HCT116 (cell line): Measurements from ENCODE around the gene WDR33. TPM values are rescaled to one million over a fixed set of nuclear protein-coding genes. Genes with fewer than 3 reads are reported as not detected.

Source experiments
- ATAC-seq: fragments of 200-7000 bp; cut with Tn5 transposase; 2 replicates; pipeline ENCODE4 v1.9.1; 2020; ENCODE audit warnings: mild to moderate bottlenecking, moderate library complexity
- BruUV-seq: library from RNA; stranded (reverse); fragments of 400-500 nt; replicated peaks from 2 replicates; lab custom pipeline; 2021; lab: Mats Ljungman, UMichigan
- CTCF ChIA-PET: fragments of 300-600 bp; sonication (Branson Sonifier 250); formaldehyde crosslinking; loops from one replicate; lab custom pipeline; 2021; ENCODE audit warnings: antibody characterized with exemption; lab: Charles Lee
- POLR2A ChIA-PET: fragments of 300-600, 350-600 bp; sonication (Branson Sonifier 250); formaldehyde crosslinking; loops from one replicate; lab custom pipeline; 2021; ENCODE audit warnings: antibody characterized with exemption; lab: Charles Lee
- RAD21 ChIA-PET, 2 experiments: fragments of 300-600 bp; sonication (Branson Sonifier 250); formaldehyde crosslinking; loops; one replicate each; lab custom pipeline; 2023; ENCODE audit warnings: low total read pairs in 2 of 2; ENCODE audit not compliant: uncharacterized antibody in 2 of 2, unreplicated experiment in 2 of 2, low non-redundant PET in 1 of 2; lab: Charles Lee
- DNase-seq: peaks from one replicate; pipeline ENCODE4 v3.0.0-alpha.2; 2010; ENCODE audit warnings: low read depth, low spot score
- H2AFZ ChIP-seq: fragments of 200-600 bp; shearing (Covaris generic), sonication (generic); 2 replicates; pipeline ENCODE4 v1.6.1; 2017; ENCODE audit warnings: low read depth, mixed run types, mixed read lengths, antibody characterized with exemption, low read length; ENCODE audit not compliant: poor library complexity, severe bottlenecking
- H3K27ac ChIP-seq: 2 replicates; pipeline ENCODE4 v1.5.1; 2012; ENCODE audit warnings: low read depth, low read length
- H3K27me3 ChIP-seq: fragments of 200-600 bp; sonication (generic); 2 replicates; pipeline ENCODE4 v1.6.1; 2016; ENCODE audit warnings: mixed run types, low read length, mixed read lengths; ENCODE audit not compliant: insufficient read depth
- H3K36me3 ChIP-seq, 2 experiments: fragments of 200-500 bp in 1 of 2; fragments of 200-600 bp in 1 of 2; sonication (Bioruptor generic) in 1 of 2; sonication (generic) in 1 of 2; 2 replicates each; pipeline versions ENCODE4 v1.5.1 to v1.6.1; 2014 to 2016; ENCODE audit warnings: low read length in 2 of 2, inconsistent platforms in 1 of 2, mixed read lengths in 1 of 2, mixed run types in 1 of 2; ENCODE audit not compliant: insufficient read depth in 2 of 2, control insufficient read depth in 1 of 2
- H3K4me1 ChIP-seq, 2 experiments: fragments of 200-600 bp in 1 of 2; sonication (generic) in 1 of 2; 2 replicates each; pipeline versions ENCODE4 v1.5.1 to v1.6.1; 2012 to 2017; ENCODE audit warnings: low read length in 2 of 2, inconsistent platforms in 1 of 2, mild to moderate bottlenecking in 1 of 2, mixed read lengths in 1 of 2, mixed run types in 1 of 2, moderate library complexity in 1 of 2; ENCODE audit not compliant: insufficient read depth in 2 of 2, control insufficient read depth in 1 of 2
- H3K4me2 ChIP-seq: fragments of 200-600 bp; sonication (generic); 2 replicates; pipeline ENCODE4 v1.6.1; 2017; ENCODE audit warnings: mixed run types, low read length, mixed read lengths
- H3K4me3 ChIP-seq, 2 experiments: fragments of 200-600 bp in 1 of 2; sonication (generic) in 1 of 2; replicated peaks in 1 of 2; 2 replicates each; pipeline ENCODE4 v1.5.1; 2011 to 2016; ENCODE audit warnings: low read length in 2 of 2, control low read depth in 1 of 2, low read depth in 1 of 2, mild to moderate bottlenecking in 1 of 2, mixed read lengths in 1 of 2, mixed run types in 1 of 2
- H3K79me2 ChIP-seq: fragments of 200-600 bp; sonication (generic); 2 replicates; pipeline ENCODE4 v1.6.1; 2017; ENCODE audit warnings: mild to moderate bottlenecking, mixed run types, low read length, moderate library complexity, mixed read lengths; ENCODE audit not compliant: insufficient read depth
- H3K9ac ChIP-seq: fragments of 200-600 bp; sonication (generic); 2 replicates; pipeline ENCODE4 v1.6.1; 2016; ENCODE audit warnings: low read length, mixed read lengths
- H3K9me2 ChIP-seq: fragments of 200-600 bp; sonication (generic), shearing (Covaris generic); 2 replicates; pipeline ENCODE4 v1.6.1; 2017; ENCODE audit warnings: mixed run types, mild to moderate bottlenecking, moderate library complexity; ENCODE audit not compliant: insufficient read depth
- H3K9me3 ChIP-seq, 2 experiments: fragments of 200-500 bp in 1 of 2; fragments of 200-600 bp in 1 of 2; sonication (Bioruptor generic) in 1 of 2; sonication (generic) in 1 of 2; 2 replicates each; pipeline ENCODE4 v1.6.1; 2014 to 2017; ENCODE audit warnings: low read length in 2 of 2, mixed read lengths in 2 of 2, inconsistent platforms in 1 of 2, low read depth in 1 of 2, mild to moderate bottlenecking in 1 of 2, mixed run types in 1 of 2, moderate library complexity in 1 of 2; ENCODE audit not compliant: control insufficient read depth in 1 of 2, insufficient read depth in 1 of 2
- H4K20me1 ChIP-seq: fragments of 200-600 bp; sonication (generic), shearing (Covaris generic); 2 replicates; pipeline ENCODE4 v1.6.1; 2017; ENCODE audit warnings: mixed run types, mild to moderate bottlenecking, moderate library complexity; ENCODE audit not compliant: insufficient read depth
- CBX3 ChIP-seq: IDR thresholded peaks from 2 replicates; pipeline ENCODE4 v1.6.1; 2012; ENCODE audit warnings: low read depth
- ELF1 ChIP-seq: IDR thresholded peaks from 2 replicates; pipeline ENCODE4 v1.6.1; 2012; ENCODE audit warnings: low read depth, borderline replicate concordance
- EZH2 ChIP-seq: fragments of 200-600 bp; sonication (generic); IDR thresholded peaks from 2 replicates; pipeline ENCODE4 v1.6.1; 2017; ENCODE audit warnings: antibody characterized with exemption, mixed run types
- EZH2phosphoT487 ChIP-seq: fragments of 200-600 bp; IDR thresholded peaks from 2 replicates; pipeline ENCODE4 v1.6.1; 2018; ENCODE audit warnings: antibody characterized with exemption, borderline replicate concordance
- JUND ChIP-seq: IDR thresholded peaks from 2 replicates; pipeline ENCODE4 v1.6.1; 2012
- POLR2AphosphoS5 ChIP-seq: IDR thresholded peaks from 2 replicates; pipeline ENCODE4 v1.6.1; 2011; ENCODE audit warnings: mild to moderate bottlenecking, low read depth, low read length, moderate library complexity
- SIN3A ChIP-seq: IDR thresholded peaks from 2 replicates; pipeline ENCODE4 v1.6.1; 2012; ENCODE audit warnings: low read depth
- SRF ChIP-seq: IDR thresholded peaks from 2 replicates; pipeline ENCODE4 v1.6.1; 2012; ENCODE audit warnings: low read depth
- TCF7L2 ChIP-seq: IDR thresholded peaks from 2 replicates; pipeline ENCODE4 v1.7.0; 2011; ENCODE audit warnings: borderline replicate concordance, inconsistent platforms; ENCODE audit not compliant: insufficient read depth, insufficient read length; ENCODE audit errors: extremely low read depth
- ZBTB33 ChIP-seq: IDR thresholded peaks from 2 replicates; pipeline ENCODE4 v1.6.1; 2011; ENCODE audit warnings: mild to moderate bottlenecking, low read length, moderate library complexity; ENCODE audit not compliant: insufficient replicate concordance; ENCODE audit errors: extremely low read depth
- ZFX ChIP-seq: fragments of 450-650 bp; IDR thresholded peaks from 2 replicates; pipeline ENCODE4 v1.6.1; 2017
- intact Hi-C: fragments of 100-400 bp; cut with micrococcal nuclease; formaldehyde crosslinking; loops from 2 replicates; pipeline ENCODE4 v1.10.0; 2022
- total RNA-seq: library from RNA; stranded (reverse); gene quantifications from one replicate; pipeline ENCODE4 v1.2.1, GENCODE V29; 2021; ENCODE audit not compliant: unreplicated experiment
- TF ChIP-seq, protein P1 (sequence below): IDR thresholded peaks from 2 replicates; pipeline ENCODE4 v1.6.1; 2012; ENCODE audit warnings: low read depth
- TF ChIP-seq, protein P2 (sequence below), 3 experiments: fragments of 200-600 bp in 1 of 3; sonication (generic) in 1 of 3; IDR thresholded peaks in 2 of 3; conservative IDR thresholded peaks in 1 of 3; 2 replicates each; pipeline ENCODE4 v1.5.1; 2012 to 2017; ENCODE audit warnings: low read depth in 2 of 3, low read length in 2 of 3, antibody characterized with exemption in 1 of 3, borderline replicate concordance in 1 of 3, control low read depth in 1 of 3, mild to moderate bottlenecking in 1 of 3, mixed read lengths in 1 of 3, mixed run types in 1 of 3, moderate library complexity in 1 of 3; ENCODE audit not compliant: insufficient read depth in 1 of 3

The WDR33 gene
- total RNA-seq, 1 experiment from 2014 or later, result 52.5 TPM

DNA sequence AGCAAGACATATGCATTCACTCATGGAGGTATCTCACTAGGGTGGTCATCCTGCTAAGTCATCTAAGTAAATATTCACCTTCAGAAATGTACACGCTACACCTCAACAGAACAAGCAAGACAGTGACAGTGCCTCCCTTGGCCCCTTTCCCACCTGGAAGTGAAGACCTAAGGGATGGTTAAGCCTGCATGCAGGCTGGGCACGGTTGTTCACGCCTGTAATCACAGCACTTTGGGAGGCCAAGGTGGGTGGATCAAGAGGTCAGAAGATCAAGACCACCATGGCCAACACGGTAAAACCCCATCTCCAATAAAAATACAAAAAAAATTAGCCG, 140.0 kb downstream of the WDR33 start:
- no peak overlapping the region for H2AFZ ChIP-seq

More for the DNA sequence above, 140.0 kb downstream of the WDR33 start:
- Histone ChIP-seq H3K9me3 (no peaks in the 10 kb centered on the region), H3K4me1 (peaks cover 0 to 13% of the 10 kb centered on the region in 2 experiments; a peak in 2 of 4 replicates), H3K27ac (no peak overlapping the region), H3K36me3 (no peaks in the 10 kb centered on the region), H3K4me3 (no peak overlapping the region), H3K9ac (no peak overlapping the region), H3K4me2 (no peak overlapping the region), H4K20me1 (no peaks in the 10 kb centered on the region), H3K27me3 (peaks cover 5% of the 10 kb centered on the region; the same call in 1 of the 2 replicates), H3K79me2 (no peaks in the 10 kb centered on the region), H3K9me2 (no peaks in the 10 kb centered on the region)
- DNase-seq, result no peak
- no peak for TF ChIP-seq JUND
- no peak for TF ChIP-seq ZFX
- TF ChIP-seq SIN3A, result no peak
- no peak for TF ChIP-seq EZH2
- TF ChIP-seq ZBTB33, result no peak
- no peak for TF ChIP-seq TCF7L2
- no peak for TF ChIP-seq EZH2phosphoT487
- TF ChIP-seq, protein P1, sequence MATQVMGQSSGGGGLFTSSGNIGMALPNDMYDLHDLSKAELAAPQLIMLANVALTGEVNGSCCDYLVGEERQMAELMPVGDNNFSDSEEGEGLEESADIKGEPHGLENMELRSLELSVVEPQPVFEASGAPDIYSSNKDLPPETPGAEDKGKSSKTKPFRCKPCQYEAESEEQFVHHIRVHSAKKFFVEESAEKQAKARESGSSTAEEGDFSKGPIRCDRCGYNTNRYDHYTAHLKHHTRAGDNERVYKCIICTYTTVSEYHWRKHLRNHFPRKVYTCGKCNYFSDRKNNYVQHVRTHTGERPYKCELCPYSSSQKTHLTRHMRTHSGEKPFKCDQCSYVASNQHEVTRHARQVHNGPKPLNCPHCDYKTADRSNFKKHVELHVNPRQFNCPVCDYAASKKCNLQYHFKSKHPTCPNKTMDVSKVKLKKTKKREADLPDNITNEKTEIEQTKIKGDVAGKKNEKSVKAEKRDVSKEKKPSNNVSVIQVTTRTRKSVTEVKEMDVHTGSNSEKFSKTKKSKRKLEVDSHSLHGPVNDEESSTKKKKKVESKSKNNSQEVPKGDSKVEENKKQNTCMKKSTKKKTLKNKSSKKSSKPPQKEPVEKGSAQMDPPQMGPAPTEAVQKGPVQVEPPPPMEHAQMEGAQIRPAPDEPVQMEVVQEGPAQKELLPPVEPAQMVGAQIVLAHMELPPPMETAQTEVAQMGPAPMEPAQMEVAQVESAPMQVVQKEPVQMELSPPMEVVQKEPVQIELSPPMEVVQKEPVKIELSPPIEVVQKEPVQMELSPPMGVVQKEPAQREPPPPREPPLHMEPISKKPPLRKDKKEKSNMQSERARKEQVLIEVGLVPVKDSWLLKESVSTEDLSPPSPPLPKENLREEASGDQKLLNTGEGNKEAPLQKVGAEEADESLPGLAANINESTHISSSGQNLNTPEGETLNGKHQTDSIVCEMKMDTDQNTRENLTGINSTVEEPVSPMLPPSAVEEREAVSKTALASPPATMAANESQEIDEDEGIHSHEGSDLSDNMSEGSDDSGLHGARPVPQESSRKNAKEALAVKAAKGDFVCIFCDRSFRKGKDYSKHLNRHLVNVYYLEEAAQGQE, result no peak
- TF ChIP-seq ELF1, result no peak
- TF ChIP-seq, protein P2, sequence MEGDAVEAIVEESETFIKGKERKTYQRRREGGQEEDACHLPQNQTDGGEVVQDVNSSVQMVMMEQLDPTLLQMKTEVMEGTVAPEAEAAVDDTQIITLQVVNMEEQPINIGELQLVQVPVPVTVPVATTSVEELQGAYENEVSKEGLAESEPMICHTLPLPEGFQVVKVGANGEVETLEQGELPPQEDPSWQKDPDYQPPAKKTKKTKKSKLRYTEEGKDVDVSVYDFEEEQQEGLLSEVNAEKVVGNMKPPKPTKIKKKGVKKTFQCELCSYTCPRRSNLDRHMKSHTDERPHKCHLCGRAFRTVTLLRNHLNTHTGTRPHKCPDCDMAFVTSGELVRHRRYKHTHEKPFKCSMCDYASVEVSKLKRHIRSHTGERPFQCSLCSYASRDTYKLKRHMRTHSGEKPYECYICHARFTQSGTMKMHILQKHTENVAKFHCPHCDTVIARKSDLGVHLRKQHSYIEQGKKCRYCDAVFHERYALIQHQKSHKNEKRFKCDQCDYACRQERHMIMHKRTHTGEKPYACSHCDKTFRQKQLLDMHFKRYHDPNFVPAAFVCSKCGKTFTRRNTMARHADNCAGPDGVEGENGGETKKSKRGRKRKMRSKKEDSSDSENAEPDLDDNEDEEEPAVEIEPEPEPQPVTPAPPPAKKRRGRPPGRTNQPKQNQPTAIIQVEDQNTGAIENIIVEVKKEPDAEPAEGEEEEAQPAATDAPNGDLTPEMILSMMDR (IDR thresholded peaks at IDR 0.05 in 2 of 3, conservative IDR thresholded peaks at IDR 0.05 in 1 of 3; ENCODE audit: borderline replicate concordance in 1 of 3, insufficient read depth in 1 of 3, low read depth in 2 of 3, low read length in 2 of 3), result no peak
- TF ChIP-seq POLR2AphosphoS5, result no peak
- no peak for TF ChIP-seq CBX3
- no peak for TF ChIP-seq SRF
- POLR2A ChIA-PET, result no interaction called here
- no TSS peak for BruUV-seq
- no peak for ATAC-seq
- CTCF ChIA-PET, result no interaction called here
- intact Hi-C loops, result loop anchor here (10.0 kb wide), 1 partner anchor 476 kb away; no protein-coding TSS in a partner anchor
- RAD21 ChIA-PET, result no interaction called here
